Osteocyte (in vitro differentiated cells): ENCODE measurements around the gene PPP1R3G. TPM values are rescaled to one million over a fixed set of nuclear protein-coding genes. Genes with fewer than 3 reads are reported as not detected.
"Not testable (repeated sequence)": the region's sequence is repeated elsewhere in the genome, so short reads cannot be mapped to it uniquely, and the experiment has no call there.

Experiments used
- DNase-seq: peaks from one replicate; pipeline ENCODE4 v3.0.0; 2021; ENCODE audit warnings: mixed read lengths; ENCODE audit not compliant: unreplicated experiment; ENCODE audit errors: extremely low spot score
- H3K27ac Mint-ChIP-seq: one replicate; pipeline ENCODE4 v1.8.0; 2021; ENCODE audit warnings: mild to moderate bottlenecking, mixed read lengths; ENCODE audit not compliant: unreplicated experiment
- H3K27me3 Mint-ChIP-seq: one replicate; pipeline ENCODE4 v1.8.0; 2021; ENCODE audit warnings: mixed read lengths; ENCODE audit not compliant: unreplicated experiment
- H3K36me3 Mint-ChIP-seq: one replicate; pipeline ENCODE4 v1.8.0; 2021; ENCODE audit warnings: mixed read lengths; ENCODE audit not compliant: unreplicated experiment
- H3K4me1 Mint-ChIP-seq: one replicate; pipeline ENCODE4 v1.8.0; 2021; ENCODE audit warnings: mixed read lengths; ENCODE audit not compliant: unreplicated experiment
- H3K4me3 Mint-ChIP-seq: one replicate; pipeline ENCODE4 v1.8.0; 2021; ENCODE audit warnings: mild to moderate bottlenecking, moderate library complexity, mixed read lengths; ENCODE audit not compliant: unreplicated experiment
- H3K9me3 Mint-ChIP-seq: one replicate; pipeline ENCODE4 v1.8.0; 2021; ENCODE audit warnings: mixed read lengths; ENCODE audit not compliant: unreplicated experiment
- total RNA-seq: library from RNA; stranded (reverse); gene quantifications from 2 replicates; pipeline ENCODE4 v1.2.1, GENCODE V29; 2021
- TF ChIP-seq, protein P1 (sequence below): fragments of 200-600 bp; sonication (generic); IDR thresholded peaks from 2 replicates; pipeline ENCODE4 v1.5.0; 2021; ENCODE audit warnings: antibody characterized with exemption, mild to moderate bottlenecking, moderate library complexity

The PPP1R3G gene
- total RNA-seq, 1 donor from 2014 or later, result 0.40 TPM

DNA sequence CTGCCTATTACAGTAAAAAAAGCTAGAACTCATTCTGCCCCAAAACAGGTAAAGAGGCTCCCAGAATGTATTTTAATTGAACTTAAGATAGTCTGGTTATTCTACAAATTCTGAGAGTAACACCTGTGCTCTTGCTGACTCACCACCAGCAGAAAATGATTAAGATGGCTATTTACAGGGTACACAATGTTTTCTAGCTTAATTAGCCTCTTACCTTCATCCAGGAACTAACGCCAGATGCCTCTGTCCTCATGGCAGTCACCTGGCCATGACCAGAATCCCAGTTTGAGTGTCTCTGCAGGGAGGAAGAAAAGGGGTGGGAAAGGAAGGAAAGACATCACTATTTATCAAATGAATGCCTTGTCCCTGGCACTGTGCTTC is 31.3 kb upstream of the PPP1R3G start:
- Mint-ChIP-seq H3K27me3 (no peaks in the 10 kb centered on the region), H3K4me3 (peak overlapping the region; percentile 8), H3K36me3 (peaks cover 9% of the 10 kb centered on the region), H3K9me3 (peaks cover 16% of the 10 kb centered on the region), H3K27ac (peak overlapping the region; percentile 88), H3K4me1 (peaks cover 30% of the 10 kb centered on the region)
- TF ChIP-seq, protein P1, sequence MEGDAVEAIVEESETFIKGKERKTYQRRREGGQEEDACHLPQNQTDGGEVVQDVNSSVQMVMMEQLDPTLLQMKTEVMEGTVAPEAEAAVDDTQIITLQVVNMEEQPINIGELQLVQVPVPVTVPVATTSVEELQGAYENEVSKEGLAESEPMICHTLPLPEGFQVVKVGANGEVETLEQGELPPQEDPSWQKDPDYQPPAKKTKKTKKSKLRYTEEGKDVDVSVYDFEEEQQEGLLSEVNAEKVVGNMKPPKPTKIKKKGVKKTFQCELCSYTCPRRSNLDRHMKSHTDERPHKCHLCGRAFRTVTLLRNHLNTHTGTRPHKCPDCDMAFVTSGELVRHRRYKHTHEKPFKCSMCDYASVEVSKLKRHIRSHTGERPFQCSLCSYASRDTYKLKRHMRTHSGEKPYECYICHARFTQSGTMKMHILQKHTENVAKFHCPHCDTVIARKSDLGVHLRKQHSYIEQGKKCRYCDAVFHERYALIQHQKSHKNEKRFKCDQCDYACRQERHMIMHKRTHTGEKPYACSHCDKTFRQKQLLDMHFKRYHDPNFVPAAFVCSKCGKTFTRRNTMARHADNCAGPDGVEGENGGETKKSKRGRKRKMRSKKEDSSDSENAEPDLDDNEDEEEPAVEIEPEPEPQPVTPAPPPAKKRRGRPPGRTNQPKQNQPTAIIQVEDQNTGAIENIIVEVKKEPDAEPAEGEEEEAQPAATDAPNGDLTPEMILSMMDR, result no peak
- no peak for DNase-seq

DNA sequence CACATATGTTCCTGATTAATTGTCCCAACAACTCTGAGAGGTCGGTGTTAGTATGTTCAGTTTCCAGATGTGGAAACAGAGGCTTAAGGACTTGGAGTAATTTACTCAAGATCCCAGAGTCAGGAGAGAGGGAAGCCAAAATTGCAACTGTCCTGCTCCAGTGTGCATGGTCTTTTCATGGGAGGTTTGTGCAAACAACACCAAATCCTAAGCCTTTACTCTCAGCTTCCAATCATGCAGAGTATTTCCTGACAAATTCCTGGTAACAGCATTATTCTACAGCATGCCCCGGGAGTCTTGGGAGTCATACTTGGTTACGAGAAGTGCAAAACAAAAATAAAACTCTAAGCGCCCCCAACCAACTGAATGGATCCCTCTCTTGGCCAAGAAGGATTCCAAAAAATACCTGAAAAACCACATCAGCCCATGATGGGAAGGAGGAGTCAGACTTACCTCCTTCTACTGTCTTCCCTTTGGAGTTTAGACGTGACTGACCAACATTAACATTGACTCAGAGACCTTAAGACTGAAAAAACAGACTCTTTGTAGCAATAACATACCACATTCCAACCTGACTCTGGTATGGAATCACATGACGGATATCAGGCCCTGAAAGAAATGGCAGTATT is 30.8 kb upstream of the PPP1R3G start:
- TF ChIP-seq, protein P1, result no peak
- Mint-ChIP-seq H3K4me3 (peak overlapping the region; percentile 8), H3K27me3 (no peaks in the 10 kb centered on the region), H3K4me1 (peaks cover 30% of the 10 kb centered on the region), H3K36me3 (peaks cover 9% of the 10 kb centered on the region), H3K9me3 (peaks cover 16% of the 10 kb centered on the region), H3K27ac (peak overlapping the region; percentile 88)
- DNase-seq, result no peak

- H3K4me1 Mint-ChIP-seq, result peaks cover 30% of the 10 kb centered on the region
- H3K4me3 Mint-ChIP-seq, result no peak overlapping the region
- peak overlapping the region; percentile 88 for H3K27ac Mint-ChIP-seq
- no peak for DNase-seq
- H3K9me3 Mint-ChIP-seq, result peaks cover 16% of the 10 kb centered on the region
- TF ChIP-seq, protein P1, result no peak
- no peaks in the 10 kb centered on the region for H3K27me3 Mint-ChIP-seq
- H3K36me3 Mint-ChIP-seq, result peaks cover 9% of the 10 kb centered on the region
Observed at GRCh38 chr6:5055118-5055517, 30.0 kb upstream of the PPP1R3G start.

- no peaks in the 10 kb centered on the region for H3K27me3 Mint-ChIP-seq
- TF ChIP-seq, protein P1, result no peak
Observed at GRCh38 chr6:5058254-5058653, 26.9 kb upstream of the PPP1R3G start.

DNA sequence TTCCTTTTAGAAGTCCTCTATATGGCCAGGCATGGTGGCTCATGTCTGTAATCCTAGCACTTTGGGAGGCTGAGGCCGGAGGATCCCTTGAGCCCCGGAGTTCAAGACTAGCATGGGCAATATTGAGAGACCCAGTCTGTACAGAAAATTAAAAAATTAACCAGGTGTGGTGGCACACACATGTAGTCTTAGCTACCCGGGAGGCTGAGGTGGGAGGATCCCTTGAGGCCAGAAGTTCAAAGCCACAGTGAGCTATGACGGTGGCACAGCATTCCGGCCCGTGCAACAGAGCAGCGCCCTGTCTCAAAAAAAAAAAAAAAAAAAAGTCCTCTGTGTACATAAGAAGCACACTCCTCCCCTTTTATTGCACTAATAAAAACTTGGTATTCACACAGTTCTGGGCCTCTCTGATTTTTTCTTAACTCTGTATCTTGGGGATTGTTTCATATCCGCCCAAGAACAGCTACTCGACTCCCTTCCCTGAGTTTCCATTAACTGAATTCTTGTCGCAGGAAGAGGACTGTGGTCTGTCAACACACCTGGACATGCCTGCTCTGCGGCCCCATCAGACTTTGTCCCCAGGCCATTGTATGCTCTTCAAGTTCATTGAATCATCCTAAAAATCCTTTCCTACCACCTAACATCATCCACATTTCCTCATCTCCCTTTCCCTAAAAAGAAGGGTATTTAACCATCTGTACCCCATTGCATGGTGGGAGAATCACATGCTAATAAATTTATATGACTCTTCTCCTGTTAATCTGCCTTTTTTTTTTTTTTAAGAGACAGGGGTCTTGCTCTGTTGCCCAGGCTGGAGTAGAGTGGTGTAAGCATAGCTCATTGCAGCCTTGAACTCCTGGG is 25.9 kb upstream of the PPP1R3G start:
- Mint-ChIP-seq H3K36me3 (peaks cover 2% of the 10 kb centered on the region), H3K27me3 (no peaks in the 10 kb centered on the region), H3K4me1 (peaks cover 14% of the 10 kb centered on the region), H3K4me3 (no peak overlapping the region), H3K9me3 (no peaks in the 10 kb centered on the region), H3K27ac (no peak overlapping the region)
- DNase-seq, result no peak
- TF ChIP-seq, protein P1, result no peak

More at GRCh38 chr6:5058254-5058653, 26.9 kb upstream of the PPP1R3G start:
- no peak for DNase-seq
- Mint-ChIP-seq H3K36me3 (peaks cover 2% of the 10 kb centered on the region), H3K4me3 (no peak overlapping the region), H3K4me1 (peaks cover 24% of the 10 kb centered on the region), H3K9me3 (no peaks in the 10 kb centered on the region), H3K27ac (no peak overlapping the region)

DNA sequence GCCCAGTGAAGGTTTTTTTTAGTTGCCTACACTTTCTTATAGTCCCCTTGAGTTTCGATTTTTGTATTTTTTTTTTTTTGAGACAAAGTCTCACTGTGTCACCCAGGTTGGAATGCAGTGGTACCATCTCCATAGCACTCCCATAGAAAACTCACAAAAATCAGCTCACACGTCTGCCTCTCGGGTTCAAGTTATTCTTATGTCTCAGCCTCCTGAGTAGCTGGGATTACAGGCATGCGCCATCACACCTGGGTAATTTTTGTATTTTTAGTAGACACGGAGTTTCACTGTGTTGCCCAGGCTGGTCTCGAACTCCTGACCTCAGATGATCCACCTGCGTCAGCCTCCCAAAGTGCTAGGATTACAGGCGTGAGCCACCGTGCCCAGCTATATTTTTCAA is 24.7 kb upstream of the PPP1R3G start:
- not testable (repeated sequence) for H3K27me3 Mint-ChIP-seq, H3K36me3 Mint-ChIP-seq, H3K9me3 Mint-ChIP-seq

More for the DNA sequence above, 24.7 kb upstream of the PPP1R3G start:
- not testable (repeated sequence) for H3K27ac Mint-ChIP-seq, DNase-seq, H3K4me3 Mint-ChIP-seq, H3K4me1 Mint-ChIP-seq
